Right lobe of liver (tissue), 6 donors: ENCODE measurements around the gene MAPKAP1. TPM values are rescaled to one million over a fixed set of nuclear protein-coding genes. Genes with fewer than 3 reads are reported as not detected.

Source experiments
- ATAC-seq, 4 donors: fragments of 200-7000 bp; cut with Tn5 transposase; one replicate each; pipeline ENCODE4 v1.9.1; 2020; ENCODE audit warnings: mild to moderate bottlenecking in 4 of 4, moderate library complexity in 4 of 4
- DNase-seq, 3 donors: peaks; one replicate each; pipeline ENCODE4 v3.0.0-alpha.2; 2020
- H3K27ac ChIP-seq, 3 donors: fragments of 200-600 bp; one replicate each; pipeline ENCODE4 v1.8.0; 2022
- H3K27me3 ChIP-seq, 2 donors: fragments of 200-600 bp; one replicate each; pipeline ENCODE4 v1.8.0; 2022
- H3K36me3 ChIP-seq, 4 donors: fragments of 200-600 bp; sonication (generic) in 1 of 4; one replicate each; pipeline versions ENCODE4 v1.5.1 to v1.8.0; 2017 to 2022; ENCODE audit warnings: control low read depth in 1 of 4
- H3K4me1 ChIP-seq, 4 donors: fragments of 200-600 bp; sonication (generic) in 1 of 4; one replicate each; pipeline versions ENCODE4 v1.5.1 to v1.8.0; 2017 to 2022; ENCODE audit warnings: control low read depth in 1 of 4
- H3K4me3 ChIP-seq, 3 donors: fragments of 200-600 bp; one replicate each; pipeline ENCODE4 v1.8.0; 2022
- H3K9me3 ChIP-seq, 4 donors: fragments of 200-600 bp; sonication (generic) in 1 of 4; one replicate each; pipeline versions ENCODE4 v1.5.1 to v1.8.0; 2017 to 2022; ENCODE audit warnings: control low read depth in 1 of 4
- POLR2A ChIP-seq: fragments of 450-650 bp; IDR thresholded peaks from one replicate; pipeline ENCODE4 v1.6.1; 2017; ENCODE audit warnings: antibody characterized with exemption, mild to moderate bottlenecking
- WGBS: methylation state at CpG from one replicate; pipeline ENCODE4 v1.1.6; 2018; ENCODE audit warnings: low coverage, low lambda C conversion rate; ENCODE audit not compliant: insufficient coverage; ENCODE audit errors: missing lambda C conversion rate; 5-methylcytosine and 5-hydroxymethylcytosine counted together
- intact Hi-C, 2 donors: fragments of 100-400 bp; cut with DNase I; formaldehyde crosslinking; loops; one replicate each; pipeline versions ENCODE4 v1.11.2 to v1.14.1; 2022
- total RNA-seq, 6 experiments: library from RNA; depleted of rRNA in 2 of 6; stranded (reverse); fragments of >200 nt in 2 of 6; fragmentation: NEBNext Ultra II Directional in 3 of 6; extraction: Animal tissue kit (Norgen Biotek cat#: 25700) in 3 of 6; gene quantifications; one replicate each; pipeline versions ENCODE4 v1.1.0 to v1.2.4, GENCODE V29; 2016 to 2023
- TF ChIP-seq, protein P1 (sequence below), 4 donors: fragments of 200-600 bp in 3 of 4; fragments of 450-650 bp in 1 of 4; IDR thresholded peaks; one replicate each; pipeline versions ENCODE4 v1.5.1 to v1.8.0; 2016 to 2022; ENCODE audit warnings: antibody characterized with exemption in 4 of 4, mild to moderate bottlenecking in 2 of 4
- donor health status: DM: no; HTN: yes; CAD: no.
- donor health status: DM: no; HTN: no; CAD: no.
- donor health status: DM: no; HTN: no; CAD: no.
- donor health status: DM: no; HTN: yes; CAD: no.
- donor health status: DM: no; HTN: yes; CAD: no.

The MAPKAP1 gene
- total RNA-seq, 6 experiments from 2014 or later, result 29.6 to 53.2 (median 48.3) TPM

DNA sequence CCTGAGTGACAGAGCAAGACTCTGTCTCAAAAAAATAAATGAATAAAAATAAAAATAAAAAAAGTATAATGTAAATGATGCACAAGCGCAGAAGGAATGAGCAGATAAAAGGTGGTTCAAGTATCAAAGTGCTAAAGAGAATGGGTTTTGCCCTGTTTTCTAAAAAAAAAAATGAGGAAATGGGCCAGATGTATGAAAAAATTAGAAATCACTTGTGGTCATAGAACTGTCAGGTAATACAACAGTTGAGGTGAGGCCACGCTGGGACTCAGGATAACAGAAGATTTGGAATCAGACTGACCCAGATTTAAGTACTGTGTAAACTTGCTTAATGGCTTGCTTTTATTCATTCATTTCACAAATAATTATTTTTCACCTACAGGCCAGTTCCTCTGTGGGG, 69.8 kb downstream of the MAPKAP1 start:
- TF ChIP-seq, protein P1, sequence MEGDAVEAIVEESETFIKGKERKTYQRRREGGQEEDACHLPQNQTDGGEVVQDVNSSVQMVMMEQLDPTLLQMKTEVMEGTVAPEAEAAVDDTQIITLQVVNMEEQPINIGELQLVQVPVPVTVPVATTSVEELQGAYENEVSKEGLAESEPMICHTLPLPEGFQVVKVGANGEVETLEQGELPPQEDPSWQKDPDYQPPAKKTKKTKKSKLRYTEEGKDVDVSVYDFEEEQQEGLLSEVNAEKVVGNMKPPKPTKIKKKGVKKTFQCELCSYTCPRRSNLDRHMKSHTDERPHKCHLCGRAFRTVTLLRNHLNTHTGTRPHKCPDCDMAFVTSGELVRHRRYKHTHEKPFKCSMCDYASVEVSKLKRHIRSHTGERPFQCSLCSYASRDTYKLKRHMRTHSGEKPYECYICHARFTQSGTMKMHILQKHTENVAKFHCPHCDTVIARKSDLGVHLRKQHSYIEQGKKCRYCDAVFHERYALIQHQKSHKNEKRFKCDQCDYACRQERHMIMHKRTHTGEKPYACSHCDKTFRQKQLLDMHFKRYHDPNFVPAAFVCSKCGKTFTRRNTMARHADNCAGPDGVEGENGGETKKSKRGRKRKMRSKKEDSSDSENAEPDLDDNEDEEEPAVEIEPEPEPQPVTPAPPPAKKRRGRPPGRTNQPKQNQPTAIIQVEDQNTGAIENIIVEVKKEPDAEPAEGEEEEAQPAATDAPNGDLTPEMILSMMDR (IDR thresholded peaks at IDR 0.05), result no peak
- no peak for TF ChIP-seq POLR2A
- DNase-seq, result no peak
- Histone ChIP-seq H3K9me3 (no peaks in the 10 kb centered on the region), H3K4me1 (peaks cover 0 to 14% (median 6%) of the 10 kb centered on the region in 4 donors), H3K4me3 (no peak overlapping the region), H3K27ac (no peak overlapping the region), H3K27me3 (no peaks in the 10 kb centered on the region), H3K36me3 (no peaks in the 10 kb centered on the region)
- intact Hi-C loops, result loop anchor here in 1 of 2 donors (10.0 kb wide), 1 partner anchor 82 kb away; no protein-coding TSS in a partner anchor
- 69% methylated on average over 2 of the region's 2 CpGs for WGBS
- no peak for ATAC-seq

DNA sequence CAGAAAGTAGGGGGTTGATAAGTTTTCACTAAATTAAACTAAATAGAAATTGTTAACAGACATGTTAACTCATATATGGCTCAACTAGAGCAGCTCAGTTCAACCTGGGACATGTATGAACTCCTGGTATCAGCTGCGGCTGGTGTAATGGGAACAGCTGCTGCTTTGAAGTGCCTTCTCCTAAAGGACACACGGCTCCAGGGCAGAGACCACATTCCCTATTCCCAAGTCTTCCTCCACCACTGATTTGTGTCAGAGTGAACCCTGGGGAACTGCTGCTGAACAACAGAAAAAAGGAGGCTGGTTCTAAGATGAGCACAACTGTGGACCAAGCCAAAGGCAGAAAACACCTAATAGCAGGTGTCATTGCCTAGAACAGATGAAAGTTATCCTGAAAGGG, 71.1 kb downstream of the MAPKAP1 start:
- Histone ChIP-seq H3K27me3 (no peaks in the 10 kb centered on the region), H3K36me3 (no peaks in the 10 kb centered on the region), H3K27ac (no peak overlapping the region), H3K4me3 (no peak overlapping the region), H3K4me1 (peaks cover 0 to 16% (median 7%) of the 10 kb centered on the region in 4 donors), H3K9me3 (no peaks in the 10 kb centered on the region)
- ATAC-seq, result no peak
- no peak for DNase-seq
- WGBS, result 100% methylated on average over 2 of the region's 2 CpGs
- intact Hi-C loops, result loop anchor here in 1 of 2 donors (10.0 kb wide), 1 partner anchor 81 kb away; no protein-coding TSS in a partner anchor
- TF ChIP-seq, protein P1 (IDR thresholded peaks at IDR 0.05), result no peak
- TF ChIP-seq POLR2A, result no peak

DNA sequence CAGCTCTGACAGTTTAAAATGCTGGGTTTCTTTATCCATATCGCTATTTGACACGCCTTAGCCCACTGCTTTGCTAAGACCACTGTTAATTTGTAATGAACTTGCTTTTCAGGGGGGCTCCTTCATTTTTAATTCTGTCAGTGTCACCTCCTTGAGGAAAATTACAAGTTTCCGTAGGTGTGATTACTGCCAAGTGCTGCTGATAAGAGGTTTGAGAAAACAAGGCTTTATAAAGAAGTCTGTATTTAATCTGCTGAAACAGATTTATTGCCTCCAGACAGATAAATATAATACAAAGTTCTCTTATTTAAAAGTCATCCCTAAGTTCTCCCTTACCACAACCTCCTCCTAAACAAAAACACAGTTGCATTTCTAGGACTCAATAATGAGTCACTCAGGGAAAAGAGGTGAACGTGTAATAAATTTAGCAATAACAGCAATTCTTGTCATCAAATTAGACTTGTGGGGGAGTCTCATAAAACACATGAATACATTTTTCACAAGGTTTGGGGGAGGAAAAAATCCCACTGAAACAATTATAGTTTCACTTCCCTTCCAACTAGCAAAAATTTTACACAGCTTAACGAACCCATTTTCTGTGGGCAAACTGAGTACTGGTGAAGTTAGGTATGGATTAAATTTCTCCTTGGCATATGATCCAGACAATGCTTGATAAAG, 72.8 kb downstream of the MAPKAP1 start:
- H3K27ac ChIP-seq, result no peak overlapping the region
- no peak for TF ChIP-seq POLR2A
- TF ChIP-seq, protein P1 (IDR thresholded peaks at IDR 0.05), result no peak
- intact Hi-C loops, result loop anchor here in 1 of 2 donors (10.0 kb wide), 1 partner anchor 79 kb away; no protein-coding TSS in a partner anchor
- H3K36me3 ChIP-seq, result no peaks in the 10 kb centered on the region
- H3K4me3 ChIP-seq, result no peak overlapping the region
- DNase-seq (no peak), ATAC-seq (no peak)
- H3K4me1 ChIP-seq, result peaks cover 0 to 16% (median 7%) of the 10 kb centered on the region in 4 donors
- no peaks in the 10 kb centered on the region for H3K9me3 ChIP-seq
- 72% methylated on average over 5 of the region's 5 CpGs for WGBS
- H3K27me3 ChIP-seq, result no peaks in the 10 kb centered on the region

DNA sequence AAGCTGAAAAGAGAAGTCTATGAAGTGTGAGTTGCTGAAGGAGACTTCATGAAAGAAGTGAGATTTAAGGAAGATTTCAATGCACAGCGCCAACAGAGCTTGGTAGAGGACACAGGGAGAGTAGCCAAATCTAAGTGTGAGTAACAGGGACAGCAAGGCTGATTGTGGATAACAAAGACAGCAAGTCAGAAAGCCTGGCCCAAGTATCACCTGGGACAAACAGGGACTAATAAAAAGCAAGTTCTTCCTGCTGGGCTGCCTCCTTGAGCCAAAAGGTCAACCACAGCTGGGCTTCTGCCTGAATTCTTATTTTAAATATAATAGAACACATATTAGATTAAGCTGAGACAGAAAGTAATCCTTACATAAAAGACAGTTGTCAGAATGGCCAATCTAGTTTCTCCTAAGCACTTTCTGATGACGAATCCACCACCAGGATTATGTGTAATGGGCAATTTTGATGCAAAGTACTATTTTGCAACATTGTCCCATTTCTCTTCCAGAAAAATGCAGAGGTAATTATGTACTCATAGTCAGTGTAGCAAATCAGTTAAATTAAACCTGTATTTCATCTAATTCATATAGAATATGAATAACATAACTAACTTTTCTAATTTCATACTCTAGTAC, 73.8 kb downstream of the MAPKAP1 start:
- no peak for DNase-seq
- no peaks in the 10 kb centered on the region for H3K36me3 ChIP-seq
- no peaks in the 10 kb centered on the region for H3K9me3 ChIP-seq
- no peaks in the 10 kb centered on the region for H3K27me3 ChIP-seq
- intact Hi-C loops, result loop anchor here in 1 of 2 donors (10.0 kb wide), 1 partner anchor 78 kb away; no protein-coding TSS in a partner anchor
- WGBS, result 61% methylated on average over 2 of the region's 2 CpGs
- peak in 2 of 4 donors; percentile 48 to 50 for ATAC-seq
- H3K4me3 ChIP-seq, result no peak overlapping the region
- H3K27ac ChIP-seq, result peak overlapping the region in 1 of 3 donors; percentile 27
- peaks cover 0 to 16% (median 7%) of the 10 kb centered on the region in 4 donors for H3K4me1 ChIP-seq
- TF ChIP-seq POLR2A, result no peak
- TF ChIP-seq, protein P1 (IDR thresholded peaks at IDR 0.05), result no peak
